ENCODE measurements around the gene KNTC1. TPM values are rescaled to one million over a fixed set of nuclear protein-coding genes. Genes with fewer than 3 reads are reported as not detected.

The KNTC1 gene
- polyA plus RNA-seq, 2 of the 4 experiments (the other 2 are of a cell fraction): 30.6 to 68.7 TPM

DNA sequence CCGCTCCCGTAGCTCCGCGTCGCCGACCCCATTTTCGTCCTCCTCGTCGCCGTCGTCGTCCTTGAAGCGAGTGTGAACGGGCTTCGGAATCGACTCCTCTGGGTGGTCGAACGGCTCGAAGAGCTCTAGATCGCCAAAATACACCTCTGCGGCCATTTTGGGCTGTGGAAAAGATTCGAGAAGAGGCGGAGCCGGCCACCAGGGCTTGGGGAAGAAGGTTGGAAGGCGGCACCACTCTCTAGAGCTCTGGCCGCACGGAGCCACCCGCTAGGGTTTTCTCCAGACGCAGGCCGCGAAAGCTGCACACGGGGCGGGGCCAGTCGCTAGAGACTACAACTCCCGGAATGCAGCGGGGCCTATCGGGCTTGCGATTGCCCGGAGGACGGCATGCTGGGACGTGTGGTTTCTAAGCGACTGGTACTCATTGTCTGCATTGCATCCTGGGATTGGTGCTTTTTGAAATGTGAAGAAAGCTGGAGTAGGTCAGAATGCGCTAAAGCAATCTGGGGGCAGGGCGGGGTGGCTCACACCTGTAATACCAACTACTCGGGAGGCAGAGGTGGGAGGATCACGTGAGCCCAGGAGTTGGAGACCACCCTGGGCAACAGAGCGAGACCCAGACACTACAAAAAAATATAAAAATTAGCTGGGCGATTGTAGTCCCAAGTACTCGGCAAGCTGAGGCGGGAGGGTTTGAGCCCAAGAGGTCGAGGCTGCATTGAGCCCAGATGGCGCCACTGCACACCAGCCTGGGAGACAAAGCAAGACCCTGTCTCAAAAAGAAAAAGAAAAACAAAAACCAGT lies 26.2 kb upstream of the KNTC1 start, which contains the start of gene ZCCHC8:
TSS of gene ZCCHC8 (minus strand) at position 248 of the 804 bp plus-strand sequence. CDS start at position 156, 92 bp downstream.
- WGBS (ENCODE audit: missing lambda C conversion rate): 3% methylated on average over 52 of the region's 52 CpGs
- peak within 1 kb of the TSS; percentile 70 for H3K4me3 ChIP-seq
- ATAC-seq (peak; percentile 95 to 96), DNase-seq (ENCODE audit: low read depth in 1 of 2, low spot score in 1 of 2) (peak; percentile 98 to 99), FAIRE-seq (peak; percentile 56)
- peak within 1 kb of the TSS; percentile 94 to 98 for H3K27ac ChIP-seq
- H3K4me2 ChIP-seq: peak within 1 kb of the TSS; percentile 72
- no peaks in the 10 kb centered on the region for H3K9me3 ChIP-seq
- ChIA-PET CTCF (interaction anchor here (0.6 to 3.0 kb wide), 12 partner anchors 9 to 252 kb away, joined by 3 to 13 read pairs (median 4); partner anchors contain the start of gene DENR), POLR2A (interaction anchor here (0.7 to 4.3 kb wide), 13 partner anchors 9 to 165 kb away, joined by 3 to 53 read pairs (median 5); partner anchors contain the start of genes KNTC1 and RSRC2)
- peaks cover 20% of the 10 kb centered on the region for H3K4me1 ChIP-seq
- no peak for TF ChIP-seq HDAC2 (IDR thresholded peaks at IDR 0.05)
- TF ChIP-seq SMC3 (IDR thresholded peaks at IDR 0.05): no peak
- TF ChIP-seq, protein P1, sequence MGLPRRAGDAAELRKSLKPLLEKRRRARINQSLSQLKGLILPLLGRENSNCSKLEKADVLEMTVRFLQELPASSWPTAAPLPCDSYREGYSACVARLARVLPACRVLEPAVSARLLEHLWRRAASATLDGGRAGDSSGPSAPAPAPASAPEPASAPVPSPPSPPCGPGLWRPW (IDR thresholded peaks at IDR 0.05): no peak
- TF ChIP-seq JUN (IDR thresholded peaks at IDR 0.05): peak; percentile 65 to 84; a peak in 4 of 5 replicates
- 0 out of 5 replicates have a peak, but pooled peaks of 1 of the 2 experiments have one; percentile 12 for TF ChIP-seq RAD21 (conservative IDR thresholded peaks at IDR 0.05 in 1 of 2, IDR thresholded peaks at IDR 0.05 in 1 of 2)
- no peak for TF ChIP-seq POLR2AphosphoS2 (conservative IDR thresholded peaks at IDR 0.05; ENCODE audit: low read length)
- peak; percentile 63 for TF ChIP-seq POLR2A (IDR thresholded peaks at IDR 0.05; ENCODE audit: low read length)
- no peak for TF ChIP-seq HEYL (CRISPR knock-in tag; IDR thresholded peaks at IDR 0.05)
- peak; percentile 6; the same call in 1 of the 2 replicates for TF ChIP-seq MYC (IDR thresholded peaks at IDR 0.05; ENCODE audit: borderline replicate concordance, low read length)
- TF ChIP-seq, protein P2, sequence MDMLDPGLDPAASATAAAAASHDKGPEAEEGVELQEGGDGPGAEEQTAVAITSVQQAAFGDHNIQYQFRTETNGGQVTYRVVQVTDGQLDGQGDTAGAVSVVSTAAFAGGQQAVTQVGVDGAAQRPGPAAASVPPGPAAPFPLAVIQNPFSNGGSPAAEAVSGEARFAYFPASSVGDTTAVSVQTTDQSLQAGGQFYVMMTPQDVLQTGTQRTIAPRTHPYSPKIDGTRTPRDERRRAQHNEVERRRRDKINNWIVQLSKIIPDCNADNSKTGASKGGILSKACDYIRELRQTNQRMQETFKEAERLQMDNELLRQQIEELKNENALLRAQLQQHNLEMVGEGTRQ (IDR thresholded peaks at IDR 0.05): peak; percentile 63; the same call in 1 of the 2 replicates
- TF ChIP-seq, protein P3, sequence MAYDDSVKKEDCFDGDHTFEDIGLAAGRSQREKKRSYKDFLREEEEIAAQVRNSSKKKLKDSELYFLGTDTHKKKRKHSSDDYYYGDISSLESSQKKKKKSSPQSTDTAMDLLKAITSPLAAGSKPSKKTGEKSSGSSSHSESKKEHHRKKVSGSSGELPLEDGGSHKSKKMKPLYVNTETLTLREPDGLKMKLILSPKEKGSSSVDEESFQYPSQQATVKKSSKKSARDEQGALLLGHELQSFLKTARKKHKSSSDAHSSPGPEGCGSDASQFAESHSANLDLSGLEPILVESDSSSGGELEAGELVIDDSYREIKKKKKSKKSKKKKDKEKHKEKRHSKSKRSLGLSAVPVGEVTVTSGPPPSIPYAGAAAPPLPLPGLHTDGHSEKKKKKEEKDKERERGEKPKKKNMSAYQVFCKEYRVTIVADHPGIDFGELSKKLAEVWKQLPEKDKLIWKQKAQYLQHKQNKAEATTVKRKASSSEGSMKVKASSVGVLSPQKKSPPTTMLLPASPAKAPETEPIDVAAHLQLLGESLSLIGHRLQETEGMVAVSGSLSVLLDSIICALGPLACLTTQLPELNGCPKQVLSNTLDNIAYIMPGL (CRISPR knock-in tag; IDR thresholded peaks at IDR 0.05; ENCODE audit: borderline replicate concordance): no peak
- TF ChIP-seq, protein P4, sequence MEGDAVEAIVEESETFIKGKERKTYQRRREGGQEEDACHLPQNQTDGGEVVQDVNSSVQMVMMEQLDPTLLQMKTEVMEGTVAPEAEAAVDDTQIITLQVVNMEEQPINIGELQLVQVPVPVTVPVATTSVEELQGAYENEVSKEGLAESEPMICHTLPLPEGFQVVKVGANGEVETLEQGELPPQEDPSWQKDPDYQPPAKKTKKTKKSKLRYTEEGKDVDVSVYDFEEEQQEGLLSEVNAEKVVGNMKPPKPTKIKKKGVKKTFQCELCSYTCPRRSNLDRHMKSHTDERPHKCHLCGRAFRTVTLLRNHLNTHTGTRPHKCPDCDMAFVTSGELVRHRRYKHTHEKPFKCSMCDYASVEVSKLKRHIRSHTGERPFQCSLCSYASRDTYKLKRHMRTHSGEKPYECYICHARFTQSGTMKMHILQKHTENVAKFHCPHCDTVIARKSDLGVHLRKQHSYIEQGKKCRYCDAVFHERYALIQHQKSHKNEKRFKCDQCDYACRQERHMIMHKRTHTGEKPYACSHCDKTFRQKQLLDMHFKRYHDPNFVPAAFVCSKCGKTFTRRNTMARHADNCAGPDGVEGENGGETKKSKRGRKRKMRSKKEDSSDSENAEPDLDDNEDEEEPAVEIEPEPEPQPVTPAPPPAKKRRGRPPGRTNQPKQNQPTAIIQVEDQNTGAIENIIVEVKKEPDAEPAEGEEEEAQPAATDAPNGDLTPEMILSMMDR (IDR thresholded peaks at IDR 0.05): peak; percentile 30
- TF ChIP-seq PHF8 (IDR thresholded peaks at IDR 0.05; ENCODE audit: borderline replicate concordance, low read depth): peak; percentile 73; the same call in 1 of the 2 replicates
- TF ChIP-seq KDM5A (IDR thresholded peaks at IDR 0.05): peak; percentile 59; the same call in 1 of the 2 replicates
- no peak for TF ChIP-seq NPAS2 (CRISPR knock-in tag; IDR thresholded peaks at IDR 0.05; ENCODE audit: borderline replicate concordance)
- TF ChIP-seq FOSL2 (IDR thresholded peaks at IDR 0.05): no peak
- peak; percentile 13; the same call in 1 of the 2 replicates for TF ChIP-seq FOSL2 (CRISPR knock-in tag; IDR thresholded peaks at IDR 0.05)
- TF ChIP-seq, protein P5, sequence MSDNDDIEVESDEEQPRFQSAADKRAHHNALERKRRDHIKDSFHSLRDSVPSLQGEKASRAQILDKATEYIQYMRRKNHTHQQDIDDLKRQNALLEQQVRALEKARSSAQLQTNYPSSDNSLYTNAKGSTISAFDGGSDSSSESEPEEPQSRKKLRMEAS (IDR thresholded peaks at IDR 0.05): peak; percentile 84

DNA sequence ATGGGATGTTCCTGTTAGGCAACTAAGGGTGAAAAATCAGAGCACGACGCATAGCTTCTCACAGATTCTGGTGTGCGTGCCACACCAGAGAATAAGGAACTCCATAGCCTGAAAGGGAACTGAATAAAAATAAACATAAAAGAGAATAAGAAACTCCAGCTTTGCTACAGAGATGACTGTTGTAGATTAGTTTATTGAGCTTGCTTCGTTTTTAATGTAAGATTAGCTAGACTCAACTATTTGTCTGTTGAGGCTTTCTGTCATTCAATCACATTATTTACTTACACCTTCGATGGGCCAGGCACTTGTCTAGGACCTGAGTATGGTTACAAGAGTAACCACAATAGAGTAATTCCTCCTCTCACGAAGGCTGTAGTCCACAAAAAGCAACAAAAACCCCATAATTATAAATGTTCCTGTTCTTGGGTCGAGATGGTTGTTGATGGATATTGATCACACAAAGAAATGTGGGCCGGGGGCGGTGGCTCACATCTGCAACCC lies 25.5 kb upstream of the KNTC1 start:
- Histone ChIP-seq H3K27ac (peak overlapping the region; percentile 69 to 86), H3K4me1 (peaks cover 20% of the 10 kb centered on the region), H3K9me3 (no peaks in the 10 kb centered on the region), H3K4me3 (peak overlapping the region; percentile 35; the same call in 2 of the 3 replicates), H3K4me2 (peak overlapping the region; percentile 69)
- TF ChIP-seq, protein P6, sequence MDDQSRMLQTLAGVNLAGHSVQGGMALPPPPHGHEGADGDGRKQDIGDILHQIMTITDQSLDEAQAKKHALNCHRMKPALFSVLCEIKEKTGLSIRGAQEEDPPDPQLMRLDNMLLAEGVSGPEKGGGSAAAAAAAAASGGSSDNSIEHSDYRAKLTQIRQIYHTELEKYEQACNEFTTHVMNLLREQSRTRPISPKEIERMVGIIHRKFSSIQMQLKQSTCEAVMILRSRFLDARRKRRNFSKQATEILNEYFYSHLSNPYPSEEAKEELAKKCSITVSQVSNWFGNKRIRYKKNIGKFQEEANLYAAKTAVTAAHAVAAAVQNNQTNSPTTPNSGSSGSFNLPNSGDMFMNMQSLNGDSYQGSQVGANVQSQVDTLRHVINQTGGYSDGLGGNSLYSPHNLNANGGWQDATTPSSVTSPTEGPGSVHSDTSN (IDR thresholded peaks at IDR 0.05): no peak
- no peak for TF ChIP-seq RNF2 (IDR thresholded peaks at IDR 0.05; ENCODE audit: borderline replicate concordance, low read depth)
- no peak for TF ChIP-seq BHLHE40 (IDR thresholded peaks at IDR 0.05; ENCODE audit: low read depth, low read length)
- TF ChIP-seq CHD4 (IDR thresholded peaks at IDR 0.05; ENCODE audit: borderline replicate concordance): no peak
- TF ChIP-seq MYC (IDR thresholded peaks at IDR 0.05; ENCODE audit: borderline replicate concordance, low read length): no peak
- no peak for TF ChIP-seq GATA3 (IDR thresholded peaks at IDR 0.05; ENCODE audit: borderline replicate concordance)
- no peak for TF ChIP-seq MAZ (IDR thresholded peaks at IDR 0.05; ENCODE audit: borderline replicate concordance, low read depth, low read length)
- no peak for TF ChIP-seq PHF8 (IDR thresholded peaks at IDR 0.05; ENCODE audit: borderline replicate concordance, low read depth)
- no peak for TF ChIP-seq HDAC2 (IDR thresholded peaks at IDR 0.05)
- TF ChIP-seq POLR2A (IDR thresholded peaks at IDR 0.05; ENCODE audit: low read length): no peak
- TF ChIP-seq JUNB (IDR thresholded peaks at IDR 0.05): no peak
- no peak for TF ChIP-seq EP300 (IDR thresholded peaks at IDR 0.05)
- no peak; a peak in 1 of 6 replicates for ATAC-seq
- FAIRE-seq: no peak
- ChIA-PET CTCF (interaction anchor here (1.0 to 3.0 kb wide), 8 partner anchors 8 to 251 kb away, joined by 3 to 13 read pairs (median 4); partner anchors contain the start of gene DENR), POLR2A (interaction anchor here (0.6 to 4.3 kb wide), 12 partner anchors 9 to 236 kb away, joined by 3 to 53 read pairs (median 5); partner anchors contain the start of genes KNTC1 and RSRC2)
- 88% methylated on average over 9 of the region's 9 CpGs for WGBS (ENCODE audit: missing lambda C conversion rate)
- no peak for DNase-seq (ENCODE audit: low read depth in 1 of 2, low spot score in 1 of 2)

All from A549 (cell line).